Measurements from ENCODE around the gene WDR90. TPM values are rescaled to one million over a fixed set of nuclear protein-coding genes. Genes with fewer than 3 reads are reported as not detected.

WDR90 gene
- total RNA-seq, 1 experiment from 2014 or later, result 118 TPM

GRCh38 chr16:616733-617586 lies 32.2 kb upstream of the WDR90 start:
- POLR2A ChIA-PET (ENCODE audit: unreplicated experiment), result no interaction called here

GRCh38 chr16:617855-618254 lies 31.3 kb upstream of the WDR90 start:
- Histone ChIP-seq H3K4me3 (no peak overlapping the region), H3K36me3 (ENCODE audit: low read depth) (no peaks in the 10 kb centered on the region), H3K27ac (no peak overlapping the region), H2AFZ (no peak overlapping the region), H3K27me3 (ENCODE audit: insufficient read depth, low read depth) (no peaks in the 10 kb centered on the region), H3K9me3 (ENCODE audit: insufficient read depth, low read depth) (no peaks in the 10 kb centered on the region), H3K4me1 (replicated peaks; ENCODE audit: insufficient read depth) (no peaks in the 10 kb centered on the region), H3F3A (ENCODE audit: insufficient read depth, low read depth) (peaks cover 5% of the 10 kb centered on the region), H3K9me2 (ENCODE audit: insufficient read depth) (no peaks in the 10 kb centered on the region), H3K79me2 (ENCODE audit: low read depth) (0 out of 2 replicates have a peak, but pooled peaks cover 3% of the 10 kb centered on the region), H4K20me1 (ENCODE audit: insufficient read depth) (peaks cover 14% of the 10 kb centered on the region; the same call in 1 of the 2 replicates), H3K4me2 (no peak overlapping the region)
- TF ChIP-seq CTCF (conservative IDR thresholded peaks at IDR 0.05), result no peak
- no peak for TF ChIP-seq EZH2 (IDR thresholded peaks at IDR 0.05; ENCODE audit: low read depth)
- ChIA-PET POLR2A (ENCODE audit: unreplicated experiment) (no interaction called here), CTCF (no interaction called here)
- no peak for DNase-seq
- no TSS peak for BruUV-seq (replicated peaks)
- intact Hi-C loops (cut with micrococcal nuclease; ENCODE audit: unreplicated experiment), result no loop called here

More at GRCh38 chr16:616733-617586, 32.2 kb upstream of the WDR90 start:
- CTCF ChIA-PET, result no interaction called here
- Histone ChIP-seq H4K20me1 (ENCODE audit: insufficient read depth) (peaks cover 14% of the 10 kb centered on the region; the same call in 1 of the 2 replicates), H3K4me2 (no peak overlapping the region), H3K4me3 (no peak overlapping the region), H3K36me3 (ENCODE audit: low read depth) (no peaks in the 10 kb centered on the region), H3K79me2 (ENCODE audit: low read depth) (0 out of 2 replicates have a peak, but pooled peaks cover 3% of the 10 kb centered on the region), H3K9me2 (ENCODE audit: insufficient read depth) (no peaks in the 10 kb centered on the region), H3K27ac (no peak overlapping the region), H3F3A (ENCODE audit: insufficient read depth, low read depth) (peaks cover 5% of the 10 kb centered on the region), H3K9me3 (ENCODE audit: insufficient read depth, low read depth) (no peaks in the 10 kb centered on the region), H3K4me1 (replicated peaks; ENCODE audit: insufficient read depth) (no peaks in the 10 kb centered on the region), H3K27me3 (ENCODE audit: insufficient read depth, low read depth) (no peaks in the 10 kb centered on the region), H2AFZ (no peak overlapping the region)
- no peak for TF ChIP-seq EZH2 (IDR thresholded peaks at IDR 0.05; ENCODE audit: low read depth)
- no peak for TF ChIP-seq CTCF (conservative IDR thresholded peaks at IDR 0.05)
- no TSS peak for BruUV-seq (replicated peaks)
- intact Hi-C loops (cut with micrococcal nuclease; ENCODE audit: unreplicated experiment), result no loop called here
- no peak for DNase-seq

- Histone ChIP-seq H3K4me1 (replicated peaks; ENCODE audit: insufficient read depth) (no peaks in the 10 kb centered on the region), H3K4me3 (no peak overlapping the region), H2AFZ (no peak overlapping the region), H3K27ac (no peak overlapping the region), H3K4me2 (no peak overlapping the region), H3K9me2 (ENCODE audit: insufficient read depth) (no peaks in the 10 kb centered on the region), H3K79me2 (ENCODE audit: low read depth) (0 out of 2 replicates have a peak, but pooled peaks cover 3% of the 10 kb centered on the region), H3K9me3 (ENCODE audit: insufficient read depth, low read depth) (no peaks in the 10 kb centered on the region), H3K27me3 (ENCODE audit: insufficient read depth, low read depth) (no peaks in the 10 kb centered on the region), H4K20me1 (ENCODE audit: insufficient read depth) (peaks cover 14% of the 10 kb centered on the region; the same call in 1 of the 2 replicates), H3K36me3 (ENCODE audit: low read depth) (no peaks in the 10 kb centered on the region), H3F3A (ENCODE audit: insufficient read depth, low read depth) (peaks cover 15% of the 10 kb centered on the region)
- no peak for DNase-seq
- BruUV-seq (replicated peaks), result no TSS peak
- intact Hi-C loops (cut with micrococcal nuclease; ENCODE audit: unreplicated experiment), result no loop called here
- CTCF ChIA-PET, result no interaction called here
- TF ChIP-seq CTCF (conservative IDR thresholded peaks at IDR 0.05) (no peak), EZH2 (IDR thresholded peaks at IDR 0.05; ENCODE audit: low read depth) (no peak)
- POLR2A ChIA-PET (ENCODE audit: unreplicated experiment), result no interaction called here
Observed at GRCh38 chr16:619476-620100, 29.6 kb upstream of the WDR90 start.
